ENCODE results near the gene PDXP. TPM values are rescaled to one million over a fixed set of nuclear protein-coding genes. Genes with fewer than 3 reads are reported as not detected.

The PDXP gene
- total and polyA plus RNA-seq, 2 of the 13 experiments (the other 11 are each of a cell fraction or from before 2014, with no cell fraction given), result 58.2 to 70.6 TPM

DNA sequence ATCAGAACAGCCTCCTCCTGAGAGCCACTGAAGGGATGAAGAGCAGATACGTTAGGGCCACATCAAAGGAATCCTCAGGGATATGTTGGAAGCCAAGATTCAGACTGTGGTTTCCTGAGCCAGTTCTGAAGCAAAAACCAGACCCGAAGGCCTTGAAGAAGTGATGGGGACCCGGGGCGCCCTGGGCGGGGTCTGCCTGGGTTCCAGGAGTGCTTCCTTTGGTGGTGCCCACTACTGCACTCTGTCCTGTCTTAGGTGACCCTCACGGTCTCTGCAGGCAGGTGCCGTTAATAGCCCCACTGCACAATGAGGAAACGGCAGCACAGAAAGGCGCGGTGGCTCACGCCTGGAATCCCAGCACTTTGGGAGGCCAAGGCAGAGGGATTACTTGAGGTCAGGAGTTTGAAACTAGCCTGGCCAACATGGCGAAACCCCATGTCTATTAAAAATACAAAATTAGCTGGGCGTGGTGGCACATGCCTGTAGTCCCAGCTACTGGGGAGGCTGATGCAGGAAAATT, 31.9 kb upstream of the PDXP start:
- in situ Hi-C loops (cut with HindIII; ENCODE audit: extremely low pct_ligation_motif_present, low pct_unique_long_range_greater_than_20kb), result no loop called here
- FAIRE-seq, result no peak
- no peak for DNase-seq (ENCODE audit: low spot score)

More for the DNA sequence above, 31.9 kb upstream of the PDXP start:
- 96% methylated on average over 10 of the region's 13 CpGs for WGBS (ENCODE audit: low lambda C conversion rate)
- TF ChIP-seq HMG20A (CRISPR knock-in tag; IDR thresholded peaks at IDR 0.05; ENCODE audit: borderline replicate concordance), result no peak
- TF ChIP-seq ZNF747 (CRISPR knock-in tag; IDR thresholded peaks at IDR 0.05; ENCODE audit: borderline replicate concordance), result no peak
- TF ChIP-seq, protein P1, sequence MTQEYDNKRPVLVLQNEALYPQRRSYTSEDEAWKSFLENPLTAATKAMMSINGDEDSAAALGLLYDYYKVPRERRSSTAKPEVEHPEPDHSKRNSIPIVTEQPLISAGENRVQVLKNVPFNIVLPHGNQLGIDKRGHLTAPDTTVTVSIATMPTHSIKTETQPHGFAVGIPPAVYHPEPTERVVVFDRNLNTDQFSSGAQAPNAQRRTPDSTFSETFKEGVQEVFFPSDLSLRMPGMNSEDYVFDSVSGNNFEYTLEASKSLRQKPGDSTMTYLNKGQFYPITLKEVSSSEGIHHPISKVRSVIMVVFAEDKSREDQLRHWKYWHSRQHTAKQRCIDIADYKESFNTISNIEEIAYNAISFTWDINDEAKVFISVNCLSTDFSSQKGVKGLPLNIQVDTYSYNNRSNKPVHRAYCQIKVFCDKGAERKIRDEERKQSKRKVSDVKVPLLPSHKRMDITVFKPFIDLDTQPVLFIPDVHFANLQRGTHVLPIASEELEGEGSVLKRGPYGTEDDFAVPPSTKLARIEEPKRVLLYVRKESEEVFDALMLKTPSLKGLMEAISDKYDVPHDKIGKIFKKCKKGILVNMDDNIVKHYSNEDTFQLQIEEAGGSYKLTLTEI (CRISPR knock-in tag; conservative IDR thresholded peaks at IDR 0.05), result no peak
- TF ChIP-seq SRY (CRISPR knock-in tag; IDR thresholded peaks at IDR 0.05), result no peak
- no peak for TF ChIP-seq NCOA5 (CRISPR knock-in tag; IDR thresholded peaks at IDR 0.05)
- no peak for TF ChIP-seq MZF1 (CRISPR knock-in tag; IDR thresholded peaks at IDR 0.05; ENCODE audit: borderline replicate concordance)
- no peak for TF ChIP-seq CENPX (CRISPR knock-in tag; IDR thresholded peaks at IDR 0.05)
- TF ChIP-seq ZSCAN22 (CRISPR knock-in tag; IDR thresholded peaks at IDR 0.05), result no peak
- no peak for TF ChIP-seq ZSCAN29 (CRISPR knock-in tag; conservative IDR thresholded peaks at IDR 0.05)
- TF ChIP-seq PHB2 (IDR thresholded peaks at IDR 0.05; ENCODE audit: partially characterized antibody), result no peak
- no peak for TF ChIP-seq RXRA (CRISPR knock-in tag; IDR thresholded peaks at IDR 0.05)
- no peak for TF ChIP-seq KLF12 (CRISPR knock-in tag; IDR thresholded peaks at IDR 0.05; ENCODE audit: borderline replicate concordance)
- TF ChIP-seq ZNF749 (CRISPR knock-in tag; IDR thresholded peaks at IDR 0.05; ENCODE audit: borderline replicate concordance), result no peak
- no peak for TF ChIP-seq ZNF569 (CRISPR knock-in tag; IDR thresholded peaks at IDR 0.05; ENCODE audit: borderline replicate concordance)
- TF ChIP-seq SMAD3 (CRISPR knock-in tag; IDR thresholded peaks at IDR 0.05), result no peak
- no peak for TF ChIP-seq BCL6 (CRISPR knock-in tag; IDR thresholded peaks at IDR 0.05)
- TF ChIP-seq SETDB1 (CRISPR knock-in tag; IDR thresholded peaks at IDR 0.05; ENCODE audit: borderline replicate concordance), result no peak
- TF ChIP-seq ZNF326 (CRISPR knock-in tag; IDR thresholded peaks at IDR 0.05; ENCODE audit: borderline replicate concordance), result no peak
- no peak for TF ChIP-seq PRMT3 (CRISPR knock-in tag; IDR thresholded peaks at IDR 0.05; ENCODE audit: borderline replicate concordance, low read depth)
- TF ChIP-seq ZSCAN12 (CRISPR knock-in tag; IDR thresholded peaks at IDR 0.05), result no peak
- ATAC-seq, result no peak
- Histone ChIP-seq H3K4me1 (ENCODE audit: insufficient read depth, low read length) (peaks cover 23% of the 10 kb centered on the region), H3K4me2 (ENCODE audit: low read depth, low read length) (no peak overlapping the region), H3K9ac (ENCODE audit: insufficient read depth, low read depth, low read length) (no peak overlapping the region), H3K9me3 (ENCODE audit: low read length) (no peaks in the 10 kb centered on the region), H3K36me3 (replicated peaks in 1 of 2; ENCODE audit: control insufficient read depth in 1 of 2, insufficient read depth in 2 of 2, low read length in 2 of 2) (peaks cover 4 to 9% of the 10 kb centered on the region in 2 experiments; a peak in 3 of 5 replicates), H3K4me3 (replicated peaks in 1 of 3; ENCODE audit: insufficient read depth in 1 of 3, low read depth in 2 of 3, low read length in 3 of 3) (no peak overlapping the region), H4K20me1 (ENCODE audit: insufficient read depth, low read length) (no peaks in the 10 kb centered on the region), H3K79me2 (ENCODE audit: insufficient read depth, low read length) (no peaks in the 10 kb centered on the region), H2AFZ (ENCODE audit: low read length) (no peak overlapping the region), H3K27me3 (ENCODE audit: control insufficient read depth in 1 of 2, insufficient read depth in 2 of 2, low read length in 2 of 2) (no peaks in the 10 kb centered on the region), H3K27ac (ENCODE audit: extremely low read length, insufficient read depth, low read length) (no peak overlapping the region)
- POLR2A ChIA-PET, result interaction anchor here (0.8 to 2.8 kb wide), 4 partner anchors 7 to 31 kb away, joined by 3 to 7 read pairs (median 4); partner anchors contain the start of gene GGA1
- intact Hi-C loops (cut with micrococcal nuclease; ENCODE audit: unreplicated experiment), result no loop called here
- BruUV-seq (replicated peaks), result no TSS peak
- CTCF ChIA-PET (ENCODE audit: low intra/inter-chr PET ratio, low total read pairs), result no interaction called here

Measured in HepG2 (cell line).